ENCODE measurements around the gene FBRS. TPM values are rescaled to one million over a fixed set of nuclear protein-coding genes. Genes with fewer than 3 reads are reported as not detected.

The FBRS gene
- total and polyA plus RNA-seq, 2 of the 13 experiments (the other 11 are each of a cell fraction or from before 2014, with no cell fraction given): 13.7 to 16.2 TPM

GRCh38 chr16:30698139-30698815, 40.0 kb downstream of the FBRS start (continued):
- TF ChIP-seq ZNF407 (CRISPR knock-in tag; IDR thresholded peaks at IDR 0.05; ENCODE audit: not compliant biosample characterization) (peak; percentile 96), ZNF841 (CRISPR knock-in tag; IDR thresholded peaks at IDR 0.05; ENCODE audit: borderline replicate concordance) (no peak), TRAFD1 (CRISPR knock-in tag; IDR thresholded peaks at IDR 0.05; ENCODE audit: borderline replicate concordance) (no peak), KDM5A (IDR thresholded peaks at IDR 0.05; ENCODE audit: borderline replicate concordance, low read length) (no peak), ZSCAN31 (CRISPR knock-in tag; IDR thresholded peaks at IDR 0.05; ENCODE audit: low read depth) (peak; percentile 72), ZNF430 (CRISPR knock-in tag; IDR thresholded peaks at IDR 0.05) (no peak; the same call in 1 of the 2 replicates), SKIL (CRISPR knock-in tag; IDR thresholded peaks at IDR 0.05; ENCODE audit: borderline replicate concordance) (peak; percentile 63), CEBPG (CRISPR knock-in tag; IDR thresholded peaks at IDR 0.05) (0 out of 2 replicates have a peak, but pooled peaks have one; percentile 49), GRHL1 (CRISPR knock-in tag; conservative IDR thresholded peaks at IDR 0.05) (no peak), DZIP1 (CRISPR knock-in tag; IDR thresholded peaks at IDR 0.05) (no peak; the same call in 1 of the 2 replicates)
